OCI-LY3 (cell line): ENCODE results near the gene ARID1B.

Experiments used
- CTCF ChIP-seq: fragments of 200-600, 300-600 bp; sonication (generic); IDR thresholded peaks from 2 replicates; pipeline ENCODE4 v1.5.1; 2014; ENCODE audit warnings: antibody characterized with exemption, low read length, low read depth
- EZH2phosphoT487 ChIP-seq: fragments of 200-600 bp; shearing (Covaris generic); IDR thresholded peaks from 2 replicates; pipeline ENCODE4 v1.6.1; 2018; ENCODE audit warnings: antibody characterized with exemption, mixed run types, low read depth

DNA sequence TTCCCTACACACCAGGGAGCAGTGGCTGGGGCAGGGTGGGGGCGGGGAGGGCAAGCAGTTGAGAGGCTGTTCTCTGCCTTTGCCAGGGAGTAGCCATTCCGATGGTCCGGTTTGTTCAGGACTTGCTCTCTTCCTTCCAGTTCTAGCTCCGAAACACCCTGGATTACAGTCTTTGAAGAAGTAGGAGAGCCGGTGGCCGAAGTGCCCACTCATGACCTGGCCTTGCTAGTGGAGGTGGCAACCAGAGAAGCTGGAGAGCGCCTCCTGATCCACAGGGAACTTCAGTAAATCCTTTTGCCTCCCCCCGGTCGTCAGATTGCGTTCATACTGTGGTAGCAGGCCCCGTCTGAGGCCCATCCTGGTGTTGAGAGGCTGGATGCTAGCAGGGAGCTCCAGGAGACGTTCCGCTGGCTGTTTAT lies 92.8 kb downstream of the ARID1B start:
- TF ChIP-seq CTCF (no peak), EZH2phosphoT487 (no peak)
